Subcutaneous adipose tissue (tissue), 4 donors: Measurements from ENCODE around the gene TBCD. TPM values are rescaled to one million over a fixed set of nuclear protein-coding genes. Genes with fewer than 3 reads are reported as not detected.

Experiments used
- CTCF ChIP-seq: fragments of 450-650 bp; IDR thresholded peaks from one replicate; pipeline ENCODE4 v1.5.1; 2016; ENCODE audit warnings: low read depth, mild to moderate bottlenecking, control low read depth, antibody characterized with exemption, moderate library complexity
- total RNA-seq, 4 donors: library from RNA; depleted of rRNA; stranded (reverse); fragments of >200 nt; gene quantifications; one replicate each; pipeline ENCODE4 v1.1.0, GENCODE V29; 2016

Gene TBCD
- total RNA-seq, 4 donors from 2014 or later, result 36.5 to 103 (median 54.7) TPM

GRCh38 chr17:82780195-82780594 is 28.3 kb downstream of the TBCD start:
- TF ChIP-seq CTCF, result no peak

DNA sequence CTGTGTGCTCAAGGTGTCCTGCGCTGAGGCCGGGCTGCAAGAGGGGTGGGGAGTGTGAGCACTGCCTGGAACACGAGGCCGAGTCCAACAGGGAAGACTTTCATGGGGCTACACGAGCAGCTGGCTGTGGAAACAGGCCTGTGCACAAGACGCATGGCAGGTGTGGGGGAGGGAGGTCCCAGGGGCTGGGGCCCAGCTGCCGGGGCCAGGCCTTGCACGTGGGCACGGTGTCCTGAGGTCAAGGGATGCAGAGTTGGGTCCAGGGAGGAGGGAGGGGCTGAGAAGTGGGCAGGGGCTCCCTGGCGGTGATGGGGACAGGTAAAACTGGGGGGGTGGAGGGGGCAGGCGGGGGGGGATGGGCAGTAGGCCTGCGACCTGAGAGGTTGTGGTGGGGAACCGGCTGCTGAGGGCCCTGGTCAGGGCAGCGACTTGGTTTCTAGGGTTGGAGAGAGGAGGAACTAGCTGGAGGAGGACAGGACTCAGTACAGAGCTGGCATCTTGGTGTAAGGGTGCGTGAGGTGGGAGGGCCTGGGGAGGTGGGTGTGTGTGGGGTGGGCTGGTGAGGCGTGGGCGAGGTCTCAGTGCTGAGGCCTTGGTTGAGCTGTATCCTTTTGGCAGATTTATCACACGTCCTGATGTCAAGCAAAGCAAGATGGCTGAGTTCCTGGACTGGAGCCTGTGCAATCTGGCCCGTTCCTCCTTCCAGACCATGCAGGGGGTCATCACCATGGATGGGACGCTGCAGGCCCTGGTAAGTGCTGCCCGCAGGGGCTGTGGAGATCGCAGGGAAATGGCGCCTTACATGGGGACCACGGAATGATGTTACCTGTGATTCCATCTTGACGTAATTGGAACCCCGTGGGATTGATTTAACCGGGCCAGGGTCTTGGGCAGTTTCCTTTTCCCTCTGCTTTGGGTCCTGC is 29.4 kb downstream of the TBCD start:
- TF ChIP-seq CTCF, result no peak

DNA sequence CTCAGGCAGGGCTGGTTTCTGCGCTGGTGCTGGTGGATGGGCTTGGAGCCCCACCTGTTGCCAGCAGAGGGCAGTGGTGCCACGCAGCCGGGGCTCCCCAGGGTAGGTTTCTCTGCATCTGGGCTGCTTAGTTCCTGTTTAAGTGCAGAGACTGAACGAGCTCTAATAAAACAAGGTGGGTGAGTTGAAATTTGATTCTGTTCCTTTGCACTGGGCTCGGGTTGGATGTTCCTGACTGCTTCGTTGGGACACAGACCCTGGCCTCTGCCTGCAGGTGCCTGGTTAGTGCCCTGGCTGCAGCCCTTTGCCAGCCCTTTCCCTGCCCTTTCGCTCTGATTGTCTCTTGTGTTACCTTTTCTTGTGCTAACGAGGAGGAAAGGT is 30.0 kb downstream of the TBCD start:
- TF ChIP-seq CTCF, result no peak

DNA sequence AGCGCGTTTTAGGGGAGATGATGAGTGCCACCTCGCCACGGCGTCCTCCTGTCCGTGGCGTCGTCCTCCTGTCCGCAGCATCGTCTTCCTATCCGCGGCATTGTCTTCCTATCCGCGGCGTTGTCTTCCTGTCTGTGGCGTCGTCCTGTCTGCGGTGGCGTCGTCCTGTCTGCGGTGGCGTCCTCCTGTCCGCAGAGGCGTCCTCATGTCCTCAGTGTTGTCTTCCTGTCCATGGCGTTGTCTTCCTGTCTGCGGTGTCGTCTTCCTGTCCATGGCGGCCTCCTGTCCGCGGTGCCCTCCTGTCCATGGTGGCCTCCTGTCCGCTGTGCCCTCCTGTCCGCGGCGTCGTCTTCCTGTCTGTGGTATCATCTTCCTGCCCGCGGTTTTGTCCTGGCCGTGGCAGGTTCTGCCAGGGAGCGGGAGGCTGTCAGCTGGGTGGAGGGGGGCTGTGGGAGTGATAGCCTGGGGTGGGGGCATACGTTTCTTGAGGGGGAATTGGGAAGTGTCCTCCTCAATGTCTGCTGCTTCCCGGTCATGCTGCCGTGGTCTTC is 30.9 kb downstream of the TBCD start:
- TF ChIP-seq CTCF, result no peak

DNA sequence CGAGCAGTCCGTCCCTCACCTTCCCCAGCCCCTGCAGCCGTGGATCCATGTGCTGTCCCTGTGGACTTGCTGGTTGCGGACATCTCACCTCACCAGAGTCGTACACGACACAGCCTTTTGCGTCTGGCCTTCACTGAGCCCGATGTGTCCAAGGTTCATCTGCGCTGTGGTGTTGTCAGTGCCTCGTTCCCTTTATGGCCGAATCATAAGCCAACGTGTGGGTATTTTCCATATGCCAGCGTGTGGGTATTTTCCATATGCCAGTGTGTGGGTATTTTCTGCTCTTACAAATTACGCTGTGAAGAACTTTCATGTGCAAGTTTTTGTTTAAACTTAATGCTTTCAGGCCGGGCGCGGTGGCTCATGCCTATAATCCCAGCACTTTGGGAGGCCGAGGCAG is 31.6 kb downstream of the TBCD start:
- TF ChIP-seq CTCF, result no peak

DNA sequence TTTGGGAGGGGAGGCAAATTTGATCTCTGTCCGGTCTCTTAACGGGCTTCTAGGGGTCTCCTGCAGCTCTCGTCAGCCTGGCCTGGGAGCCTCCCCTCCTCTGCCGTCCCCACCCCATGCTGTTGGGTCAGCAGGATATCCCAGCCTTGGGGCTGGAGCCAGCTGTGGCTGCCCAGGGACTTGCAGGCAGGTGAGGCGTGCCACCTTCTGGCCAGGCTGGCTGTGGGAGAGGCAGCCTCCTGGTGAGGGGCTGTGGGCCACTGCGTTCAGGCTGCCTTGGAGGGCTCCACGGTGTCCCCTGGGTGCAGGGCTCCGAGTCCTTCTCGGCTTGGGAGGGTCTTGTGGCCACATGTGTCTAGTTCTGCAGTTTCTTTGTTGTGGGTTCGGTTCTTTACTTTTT is 34.6 kb downstream of the TBCD start:
- TF ChIP-seq CTCF, result no peak

DNA sequence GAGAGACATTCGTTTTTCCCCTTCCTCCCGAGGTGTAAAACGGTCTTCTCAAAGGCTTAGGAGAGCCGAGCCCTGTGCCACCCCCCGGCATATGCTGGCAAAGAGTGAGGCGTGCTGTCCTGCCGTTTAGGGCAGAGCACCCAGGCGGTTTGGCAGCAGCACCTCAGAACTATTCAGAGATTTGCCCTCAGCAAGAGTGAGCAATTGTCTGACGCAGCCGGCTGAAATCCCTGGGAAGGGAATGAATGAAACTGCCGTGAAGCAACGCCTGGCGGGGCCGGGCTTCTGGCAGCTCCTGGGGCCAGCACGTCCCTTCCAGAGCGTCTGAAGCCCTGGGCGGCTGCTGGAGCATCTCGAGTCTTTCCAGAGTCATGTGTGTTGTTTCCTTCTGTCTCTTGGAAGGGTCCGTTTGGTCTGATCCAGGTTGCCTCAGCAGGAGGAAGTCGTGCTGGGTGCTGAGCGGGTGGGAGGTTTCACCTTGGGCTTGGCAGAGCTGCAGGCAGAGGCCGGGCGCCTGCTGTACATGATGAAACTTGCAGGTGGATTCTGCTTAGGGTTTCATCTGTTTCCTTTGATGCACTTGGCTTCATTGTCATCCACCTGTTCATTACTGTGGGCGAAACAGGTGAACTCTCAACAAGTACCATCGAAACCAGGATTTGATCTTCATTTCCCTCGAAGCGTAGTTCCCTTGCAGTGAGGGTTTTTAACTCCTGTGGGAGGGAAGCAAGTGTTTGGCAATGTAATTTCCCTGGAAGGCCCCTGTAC is 35.4 kb downstream of the TBCD start:
- no peak for TF ChIP-seq CTCF
